Mesenchymal stem cell (in vitro differentiated cells and primary cell): ENCODE measurements around the gene DEPDC5.

Experiments used
- DNase-seq: peaks from one replicate; pipeline ENCODE4 v3.0.0-alpha.2; 2013
- H2AFZ ChIP-seq: one replicate; pipeline ENCODE4 v1.6.1; 2013; ENCODE audit warnings: low read depth, mild to moderate bottlenecking, control low read depth, inconsistent platforms, low read length, moderate library complexity
- H2AK5ac ChIP-seq: 2 replicates; pipeline ENCODE4 v1.6.1; 2013; ENCODE audit warnings: low read length, moderate library complexity, mild to moderate bottlenecking, inconsistent platforms; ENCODE audit not compliant: severe bottlenecking
- H2BK120ac ChIP-seq: one replicate; pipeline ENCODE4 v1.6.1; 2013; ENCODE audit warnings: low read depth, mild to moderate bottlenecking, inconsistent platforms, low read length, moderate library complexity
- H2BK12ac ChIP-seq, 2 experiments: one replicate each; pipeline ENCODE4 v1.6.1; 2013; ENCODE audit warnings: inconsistent platforms in 2 of 2, low read length in 2 of 2, mild to moderate bottlenecking in 2 of 2, moderate library complexity in 2 of 2, control low read depth in 1 of 2
- H2BK15ac ChIP-seq: one replicate; pipeline ENCODE4 v1.6.1; 2013; ENCODE audit warnings: mild to moderate bottlenecking, low read depth, inconsistent platforms; ENCODE audit not compliant: poor library complexity, severe bottlenecking
- H2BK5ac ChIP-seq: 2 replicates; pipeline ENCODE4 v1.6.1; 2013; ENCODE audit warnings: low read depth, mild to moderate bottlenecking, low read length, control low read depth, inconsistent platforms; ENCODE audit not compliant: poor library complexity, severe bottlenecking
- H3K14ac ChIP-seq, 2 experiments: one replicate each; pipeline ENCODE4 v1.6.1; 2013; ENCODE audit warnings: inconsistent platforms in 2 of 2, low read length in 2 of 2, control low read depth in 1 of 2, mild to moderate bottlenecking in 1 of 2, moderate library complexity in 1 of 2
- H3K18ac ChIP-seq, 2 experiments: one replicate each; pipeline ENCODE4 v1.6.1; 2013; ENCODE audit warnings: inconsistent platforms in 2 of 2, low read length in 2 of 2, control low read depth in 1 of 2, low read depth in 1 of 2, mild to moderate bottlenecking in 1 of 2
- H3K23ac ChIP-seq, 2 experiments: one replicate each; pipeline ENCODE4 v1.6.1; 2013; ENCODE audit warnings: inconsistent platforms in 2 of 2, low read length in 2 of 2, mild to moderate bottlenecking in 2 of 2, moderate library complexity in 2 of 2, control low read depth in 1 of 2
- H3K27ac ChIP-seq: 2 replicates; pipeline ENCODE4 v1.5.1; 2013; ENCODE audit warnings: mild to moderate bottlenecking, moderate library complexity, low read length, control low read depth, inconsistent platforms; ENCODE audit not compliant: poor library complexity, severe bottlenecking
- H3K27me3 ChIP-seq, 2 experiments: 2 replicates each; pipeline versions ENCODE4 v1.6.1 to v1.7.0; 2013; ENCODE audit warnings: low read length in 2 of 2, mild to moderate bottlenecking in 2 of 2, moderate library complexity in 2 of 2, control low read depth in 1 of 2, inconsistent platforms in 1 of 2; ENCODE audit not compliant: control insufficient read depth in 1 of 2, insufficient read depth in 1 of 2
- H3K36me3 ChIP-seq, 2 experiments: 2 replicates each; pipeline versions ENCODE4 v1.6.1 to v1.7.0; 2013; ENCODE audit warnings: low read length in 2 of 2, control low read depth in 1 of 2, inconsistent platforms in 1 of 2, low read depth in 1 of 2, mild to moderate bottlenecking in 1 of 2; ENCODE audit not compliant: insufficient read depth in 2 of 2, control insufficient read depth in 1 of 2
- H3K4ac ChIP-seq, 2 experiments: one replicate each; pipeline ENCODE4 v1.6.1; 2013; ENCODE audit warnings: inconsistent platforms in 2 of 2, low read length in 2 of 2, mild to moderate bottlenecking in 2 of 2, moderate library complexity in 2 of 2, control low read depth in 1 of 2, low read depth in 1 of 2
- H3K4me1 ChIP-seq: 2 replicates; pipeline ENCODE4 v1.6.1; 2013; ENCODE audit warnings: low read depth, low read length, control low read depth; ENCODE audit not compliant: control insufficient read depth, insufficient read depth
- H3K4me2 ChIP-seq: 2 replicates; pipeline ENCODE4 v1.6.1; 2013; ENCODE audit warnings: low read length, mild to moderate bottlenecking, inconsistent platforms; ENCODE audit not compliant: poor library complexity, severe bottlenecking
- H3K4me3 ChIP-seq, 2 experiments: 2 replicates each; pipeline versions ENCODE4 v1.5.1 to v1.7.0; 2013; ENCODE audit warnings: low read length in 2 of 2, mild to moderate bottlenecking in 2 of 2, control low read depth in 1 of 2, low read depth in 1 of 2; ENCODE audit not compliant: insufficient read depth in 1 of 2
- H3K79me1 ChIP-seq: replicated peaks from 2 replicates; pipeline ENCODE4 v1.6.1; 2013; ENCODE audit warnings: mild to moderate bottlenecking, control low read depth, low read length, inconsistent platforms; ENCODE audit not compliant: poor library complexity, severe bottlenecking
- H3K9ac ChIP-seq: 2 replicates; pipeline ENCODE4 v1.7.0; 2013; ENCODE audit warnings: mild to moderate bottlenecking, low read length, moderate library complexity
- H3K9me3 ChIP-seq: 2 replicates; pipeline ENCODE4 v1.7.0; 2013; ENCODE audit warnings: mild to moderate bottlenecking, low read length; ENCODE audit not compliant: control insufficient read depth
- H4K8ac ChIP-seq: one replicate; pipeline ENCODE4 v1.6.1; 2013; ENCODE audit warnings: inconsistent platforms, mild to moderate bottlenecking, low read length, moderate library complexity
- H4K91ac ChIP-seq: one replicate; pipeline ENCODE4 v1.6.1; 2013; ENCODE audit warnings: mild to moderate bottlenecking, low read length, inconsistent platforms
- WGBS: methylation state at CpG from one replicate; pipeline ENCODE4 v1.1.7; 2013; ENCODE audit warnings: mixed read lengths; 5-methylcytosine and 5-hydroxymethylcytosine counted together

Gene DEPDC5

GRCh38 chr22:31915586-31915985 is 161.8 kb downstream of the DEPDC5 start:
- Histone ChIP-seq H3K9ac (no peak overlapping the region), H2BK12ac (no peak overlapping the region), H3K79me1 (no peaks in the 10 kb centered on the region), H4K8ac (no peak overlapping the region), H3K4me3 (no peak overlapping the region), H2BK120ac (no peak overlapping the region), H3K18ac (no peak overlapping the region), H3K14ac (no peak overlapping the region), H2AK5ac (no peak overlapping the region), H3K23ac (no peak overlapping the region), H3K9me3 (no peaks in the 10 kb centered on the region), H2AFZ (no peak overlapping the region), H2BK5ac (no peak overlapping the region), H3K4me2 (no peak overlapping the region), H3K36me3 (peaks cover 0 to under 1% of the 10 kb centered on the region in 2 experiments), H3K27me3 (peaks cover 0 to 21% of the 10 kb centered on the region in 2 experiments), H3K4ac (no peak overlapping the region), H4K91ac (no peak overlapping the region), H2BK15ac (no peak overlapping the region), H3K4me1 (no peaks in the 10 kb centered on the region), H3K27ac (no peak overlapping the region)
- 95% methylated on average over 10 of the region's 10 CpGs for WGBS
- no peak for DNase-seq

GRCh38 chr22:31917227-31917921 is 163.6 kb downstream of the DEPDC5 start:
- no peak overlapping the region for H2BK5ac ChIP-seq
- no peaks in the 10 kb centered on the region for H3K79me1 ChIP-seq
- DNase-seq: no peak
- H3K4ac ChIP-seq: no peak overlapping the region
- WGBS: 91% methylated on average over 15 of the region's 17 CpGs
- H3K14ac ChIP-seq: no peak overlapping the region
- no peak overlapping the region for H3K27ac ChIP-seq
- no peak overlapping the region for H2BK12ac ChIP-seq
- no peak overlapping the region for H4K8ac ChIP-seq
- no peak overlapping the region for H3K23ac ChIP-seq
- peaks cover 0 to 21% of the 10 kb centered on the region in 2 experiments for H3K27me3 ChIP-seq
- no peak overlapping the region for H2AFZ ChIP-seq
- no peak overlapping the region for H2BK120ac ChIP-seq
- no peak overlapping the region for H2AK5ac ChIP-seq
- H3K18ac ChIP-seq: no peak overlapping the region
- no peak overlapping the region for H2BK15ac ChIP-seq
- H3K4me3 ChIP-seq: no peak overlapping the region
- H3K4me1 ChIP-seq: no peaks in the 10 kb centered on the region
- no peaks in the 10 kb centered on the region for H3K36me3 ChIP-seq
- no peak overlapping the region for H4K91ac ChIP-seq
- H3K9me3 ChIP-seq: no peaks in the 10 kb centered on the region
- H3K4me2 ChIP-seq: no peak overlapping the region
- no peak overlapping the region for H3K9ac ChIP-seq

GRCh38 chr22:31919730-31920129 is 165.9 kb downstream of the DEPDC5 start:
- no peak overlapping the region for H2BK120ac ChIP-seq
- H3K18ac ChIP-seq: no peak overlapping the region
- 84% methylated on average over 3 of the region's 3 CpGs for WGBS
- no peak overlapping the region for H4K91ac ChIP-seq
- no peaks in the 10 kb centered on the region for H3K79me1 ChIP-seq
- no peak overlapping the region for H2AK5ac ChIP-seq
- no peak overlapping the region for H2AFZ ChIP-seq
- peaks cover 0 to 21% of the 10 kb centered on the region in 2 experiments for H3K27me3 ChIP-seq
- H2BK15ac ChIP-seq: no peak overlapping the region
- no peak overlapping the region for H3K23ac ChIP-seq
- H2BK5ac ChIP-seq: no peak overlapping the region
- H3K9me3 ChIP-seq: no peaks in the 10 kb centered on the region
- no peak overlapping the region for H2BK12ac ChIP-seq
- no peak for DNase-seq
- no peak overlapping the region for H3K27ac ChIP-seq
- no peak overlapping the region for H3K14ac ChIP-seq
- H4K8ac ChIP-seq: no peak overlapping the region
- H3K4me3 ChIP-seq: no peak overlapping the region
- no peak overlapping the region for H3K4me2 ChIP-seq
- H3K4ac ChIP-seq: no peak overlapping the region
- H3K9ac ChIP-seq: no peak overlapping the region
- peaks cover 4% of the 10 kb centered on the region for H3K4me1 ChIP-seq
- H3K36me3 ChIP-seq: no peaks in the 10 kb centered on the region

- H3K18ac ChIP-seq: no peak overlapping the region
- H3K4ac ChIP-seq: no peak overlapping the region
- H2BK12ac ChIP-seq: no peak overlapping the region
- H2AFZ ChIP-seq: no peak overlapping the region
- H3K14ac ChIP-seq: no peak overlapping the region
- H2AK5ac ChIP-seq: no peak overlapping the region
- no peak overlapping the region for H3K23ac ChIP-seq
- H3K9me3 ChIP-seq: no peaks in the 10 kb centered on the region
- H4K91ac ChIP-seq: no peak overlapping the region
- H3K4me3 ChIP-seq: no peak overlapping the region
- 94% methylated on average over 3 of the region's 3 CpGs for WGBS
- no peak for DNase-seq
- peaks cover 4% of the 10 kb centered on the region for H3K4me1 ChIP-seq
- H2BK5ac ChIP-seq: no peak overlapping the region
- H3K27ac ChIP-seq: no peak overlapping the region
- peaks cover 0 to 21% of the 10 kb centered on the region in 2 experiments for H3K27me3 ChIP-seq
- no peaks in the 10 kb centered on the region for H3K36me3 ChIP-seq
- H2BK120ac ChIP-seq: no peak overlapping the region
- no peak overlapping the region for H3K4me2 ChIP-seq
- no peaks in the 10 kb centered on the region for H3K79me1 ChIP-seq
- H3K9ac ChIP-seq: no peak overlapping the region
- H2BK15ac ChIP-seq: no peak overlapping the region
- H4K8ac ChIP-seq: no peak overlapping the region
Observed at GRCh38 chr22:31920306-31920705, 166.5 kb downstream of the DEPDC5 start.
